ENCODE measurements around the gene TMEM191C.
"Not testable (repeated sequence)": the region's sequence is repeated elsewhere in the genome, so short reads cannot be mapped to it uniquely, and the experiment has no call there.

The TMEM191C gene

DNA sequence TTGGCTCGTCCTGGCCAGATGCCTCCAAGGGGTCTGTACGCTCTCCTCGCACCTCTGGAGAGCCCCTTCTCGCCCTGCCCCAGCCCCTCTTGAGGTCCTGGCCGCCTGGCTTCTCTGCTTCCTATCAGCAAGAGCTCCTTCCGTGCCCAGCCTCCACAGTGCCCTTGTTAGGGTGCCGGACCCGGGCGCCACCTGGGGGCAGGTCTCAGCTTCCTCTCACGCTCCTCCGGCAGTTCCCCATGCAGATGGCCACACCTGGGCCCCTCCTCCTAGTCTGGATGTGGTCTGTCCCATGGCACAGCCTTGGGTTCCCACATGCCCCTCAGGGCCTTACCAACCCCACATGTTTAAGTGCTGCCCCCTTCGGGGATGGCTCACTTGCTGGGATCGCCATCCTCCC lies 6.5 kb downstream of the TMEM191C start:
- not testable (repeated sequence) for DNase-seq

GRCh38 chr22:21484039-21484438 lies 16.9 kb downstream of the TMEM191C start:
- DNase-seq, result not testable (repeated sequence)

- DNase-seq, result not testable (repeated sequence)
These were observed 20.5 kb downstream of the TMEM191C start for GRCh38 chr22:21487723-21488122.

GRCh38 chr22:21489149-21489680 lies 22.0 kb downstream of the TMEM191C start:
- not testable (repeated sequence) for DNase-seq

DNA sequence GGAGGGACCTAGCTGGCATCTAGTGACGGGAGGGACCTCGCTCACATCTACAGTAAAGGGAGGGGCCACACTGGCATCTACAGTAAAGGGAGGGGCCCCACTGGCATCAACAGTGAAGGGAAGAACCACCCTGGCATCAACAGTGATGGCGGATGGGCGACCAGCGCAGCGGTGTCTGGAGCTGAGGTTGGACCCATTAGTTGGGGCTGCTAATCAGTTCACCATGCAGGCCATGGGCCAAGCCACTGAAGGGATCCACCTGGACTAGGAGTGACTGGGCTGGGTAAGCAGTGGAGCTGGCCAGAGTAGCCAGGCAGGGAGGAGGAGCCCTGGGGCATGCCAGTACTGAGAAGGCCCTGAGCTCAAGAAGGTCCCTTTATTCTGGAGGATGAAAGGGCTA lies 23.4 kb downstream of the TMEM191C start:
- DNase-seq, result not testable (repeated sequence)

DNA sequence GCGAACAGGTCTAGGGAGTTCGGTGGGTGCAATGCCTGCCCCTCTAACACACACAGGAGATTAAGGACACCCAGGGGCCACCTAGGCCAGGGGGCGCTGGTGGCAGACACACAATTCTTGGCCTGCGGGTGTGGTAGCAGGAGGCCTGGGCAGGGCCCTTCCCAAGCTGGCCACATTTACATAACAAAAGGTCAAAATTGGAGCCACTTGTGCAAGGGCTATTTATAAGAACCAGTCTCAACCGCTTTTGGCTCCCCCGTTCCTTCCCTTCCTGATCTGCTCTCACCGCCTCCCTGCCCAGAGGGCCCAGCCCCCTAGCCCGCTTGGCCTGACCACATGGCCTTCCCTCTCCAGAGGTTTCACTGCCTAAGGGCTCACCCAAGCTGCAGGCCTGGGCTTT lies 25.1 kb downstream of the TMEM191C start:
- not testable (repeated sequence) for DNase-seq

DNA sequence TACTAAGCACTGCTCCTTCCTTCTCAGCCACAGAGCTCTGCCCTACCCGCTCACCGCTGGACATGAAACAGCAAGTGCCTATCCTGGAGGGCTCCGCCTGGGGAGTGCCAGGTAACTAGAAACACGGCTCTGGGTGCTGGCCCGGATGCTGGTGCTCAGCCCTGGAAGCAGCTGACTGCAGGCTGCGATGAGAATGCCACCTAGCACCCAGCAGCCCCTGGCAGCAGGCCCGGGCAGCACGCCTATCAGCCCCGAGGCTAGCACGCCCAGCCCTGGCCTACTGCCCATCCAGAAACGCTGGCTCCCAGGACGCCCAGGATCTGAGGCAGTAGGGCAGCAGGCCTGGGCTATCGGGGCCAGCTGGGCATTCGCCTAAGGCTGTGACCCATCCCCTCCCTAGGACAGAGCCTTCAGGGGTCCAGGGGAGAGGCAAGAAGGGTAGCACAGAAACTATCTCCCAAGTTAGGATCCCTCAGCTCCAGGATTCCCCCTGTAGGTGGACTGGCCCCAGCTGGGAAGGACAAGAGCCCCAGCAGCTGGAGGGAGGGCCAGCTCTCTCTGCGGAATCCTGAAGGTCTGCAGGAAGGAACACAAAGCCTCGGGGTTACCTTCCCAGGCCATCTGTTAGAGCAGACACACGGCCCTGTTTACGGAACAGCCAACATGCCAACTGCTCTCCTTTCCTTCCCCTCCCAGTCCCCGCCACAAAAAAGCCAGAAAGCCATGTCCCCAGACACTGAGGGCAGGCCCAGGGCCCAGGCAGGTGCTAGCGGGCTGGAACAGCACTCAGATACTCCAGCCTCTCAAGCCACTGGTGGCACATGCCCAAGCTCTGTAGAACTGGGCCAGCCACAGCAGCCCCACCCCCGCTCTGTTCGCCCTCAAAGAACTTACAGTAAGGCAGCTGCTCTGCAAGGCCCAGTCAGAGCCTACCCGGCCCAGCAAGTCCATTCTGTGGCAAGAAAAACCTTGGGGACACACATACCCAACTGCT lies 26.9 kb downstream of the TMEM191C start:
- not testable (repeated sequence) for DNase-seq

DNA sequence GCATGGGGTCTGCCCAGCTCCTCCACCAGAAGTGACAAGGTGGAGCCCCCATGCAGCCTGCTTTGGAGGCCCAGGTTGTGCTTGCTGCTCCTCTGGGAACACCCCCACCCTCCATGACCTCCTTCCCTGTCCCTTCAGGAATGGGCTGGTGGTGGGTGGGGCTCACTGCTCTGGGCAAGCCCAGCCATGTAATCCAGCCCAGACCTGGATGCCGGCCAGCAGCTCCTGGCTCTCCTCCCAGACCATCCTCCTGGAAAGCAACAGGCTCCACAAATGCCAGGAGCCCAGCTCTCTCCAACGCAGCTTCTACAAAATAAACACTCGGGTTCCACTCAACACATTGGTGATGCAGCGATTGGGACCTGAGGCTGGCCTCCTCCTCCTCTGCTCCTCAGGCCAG lies 30.8 kb downstream of the TMEM191C start:
- not testable (repeated sequence) for DNase-seq

- not testable (repeated sequence) for DNase-seq
These were observed 31.3 kb downstream of the TMEM191C start for GRCh38 chr22:21498489-21498888.

GRCh38 chr22:21499623-21500506 lies 32.7 kb downstream of the TMEM191C start:
- DNase-seq, result not testable (repeated sequence)

DNA sequence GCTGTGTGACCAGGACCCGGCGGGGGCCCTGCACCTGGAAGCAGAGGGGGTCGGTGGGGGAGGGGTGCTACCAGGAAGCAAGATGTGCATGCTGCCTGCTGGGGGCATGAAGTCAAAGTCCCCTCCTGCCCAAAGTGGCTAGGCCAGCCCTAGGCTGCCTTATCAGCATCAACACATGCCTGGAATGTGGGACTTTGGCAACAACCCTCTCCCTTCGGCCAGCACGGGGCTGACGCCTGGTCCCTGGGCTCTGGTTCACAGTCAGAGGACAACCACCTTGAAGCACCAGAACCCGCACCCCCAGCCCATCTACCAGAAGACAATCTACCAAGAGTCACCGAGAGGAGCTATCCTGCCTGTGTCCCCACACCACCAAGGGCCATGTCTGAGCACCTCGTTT lies 43.2 kb downstream of the TMEM191C start:
- not testable (repeated sequence) for DNase-seq

GRCh38 chr22:21512022-21512421 lies 44.8 kb downstream of the TMEM191C start:
- not testable (repeated sequence) for DNase-seq

GRCh38 chr22:21514117-21514516 lies 46.9 kb downstream of the TMEM191C start:
- not testable (repeated sequence) for DNase-seq

GRCh38 chr22:21515234-21515633 lies 48.0 kb downstream of the TMEM191C start:
- DNase-seq, result not testable (repeated sequence)

DNA sequence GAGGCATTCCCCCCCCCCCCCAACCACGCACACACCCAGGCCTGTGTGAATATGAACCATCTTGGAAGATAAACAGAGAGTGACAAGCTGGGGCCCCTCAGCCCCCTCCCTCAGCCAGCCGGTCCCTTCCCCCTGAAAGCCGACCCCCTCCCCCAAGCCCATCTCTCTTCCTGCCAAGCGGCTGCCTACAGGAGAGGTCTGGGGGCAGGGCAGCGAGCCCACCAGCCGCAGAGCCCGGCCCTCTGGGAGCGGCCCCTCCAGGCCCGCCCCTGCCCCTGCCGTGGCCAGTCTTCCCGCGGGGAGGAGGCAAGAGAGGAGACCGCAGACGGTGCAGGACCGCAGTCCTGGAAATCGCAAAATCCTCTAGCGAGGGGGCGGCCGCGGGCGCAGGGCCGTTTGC lies 49.3 kb downstream of the TMEM191C start:
- not testable (repeated sequence) for DNase-seq

DNA sequence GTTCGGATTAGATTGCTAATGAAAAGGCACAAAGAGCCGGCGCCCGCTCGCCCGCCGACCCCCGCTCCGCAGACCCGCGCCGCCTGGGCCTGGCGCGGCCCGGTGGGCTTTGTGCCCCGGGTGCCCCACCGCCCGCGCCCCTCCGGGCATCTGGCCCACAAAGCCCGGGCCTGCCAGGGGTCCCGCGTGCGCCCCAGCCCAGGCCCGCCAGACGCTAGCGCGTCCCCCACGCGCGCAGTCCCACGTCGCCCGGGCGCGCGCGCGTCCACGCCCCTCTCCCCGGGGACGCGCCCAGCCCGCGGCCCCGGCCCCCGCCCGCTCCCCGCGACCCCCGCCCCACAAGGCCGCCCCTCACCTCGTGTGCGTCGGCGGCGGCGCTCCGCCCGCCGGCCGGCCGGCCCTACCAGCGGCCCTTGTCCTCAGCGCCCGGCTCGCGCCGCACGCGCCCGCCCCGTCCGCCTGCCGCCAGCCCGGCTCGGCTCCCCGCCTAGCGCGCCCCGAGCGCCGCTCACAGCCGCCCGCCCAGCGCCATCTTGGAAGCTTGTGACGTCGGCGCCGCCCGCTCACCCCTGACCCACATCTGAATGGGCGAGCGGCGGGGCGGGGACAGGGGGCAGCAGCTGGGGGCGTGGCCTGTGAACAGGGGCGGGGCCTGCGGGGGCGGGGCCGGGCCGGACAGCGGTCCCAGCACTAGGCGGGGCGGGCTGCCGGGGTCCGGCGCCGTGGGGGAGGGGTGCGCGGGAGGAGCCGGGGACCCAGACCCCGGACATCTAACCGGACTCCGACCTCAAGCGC lies 50.0 kb downstream of the TMEM191C start:
- DNase-seq, result not testable (repeated sequence)
